LNCaP clone FGC (cell line): ENCODE measurements around the gene SMCR8.
"Not testable (repeated sequence)": the region's sequence is repeated elsewhere in the genome, so short reads cannot be mapped to it uniquely, and the experiment has no call there.

ENCODE experiments used
- DNase-seq: peaks from one replicate; pipeline ENCODE4 v3.0.0-alpha.2; 2011; ENCODE audit warnings: low read depth
- H3K4me3 ChIP-seq: 2 replicates; pipeline ENCODE4 v1.5.1; 2011; ENCODE audit warnings: mild to moderate bottlenecking, low read depth, low read length, control low read depth
- CTCF ChIP-seq: IDR thresholded peaks from 2 replicates; pipeline ENCODE4 v1.5.1; 2012; ENCODE audit warnings: mild to moderate bottlenecking; ENCODE audit not compliant: control insufficient read depth, insufficient read depth; ENCODE audit errors: extremely low read depth

The SMCR8 gene

GRCh38 chr17:18278867-18279266 is 36.2 kb upstream of the SMCR8 start:
- H3K4me3 ChIP-seq: no peak overlapping the region
- no peak for DNase-seq
- no peak for TF ChIP-seq CTCF

GRCh38 chr17:18280249-18280648 is 34.8 kb upstream of the SMCR8 start:
- H3K4me3 ChIP-seq: no peak overlapping the region
- no peak for TF ChIP-seq CTCF
- DNase-seq: no peak

GRCh38 chr17:18280766-18281371 is 34.2 kb upstream of the SMCR8 start:
- DNase-seq: no peak
- H3K4me3 ChIP-seq: no peak overlapping the region
- no peak for TF ChIP-seq CTCF

- H3K4me3 ChIP-seq: no peak overlapping the region
- TF ChIP-seq CTCF: no peak
- DNase-seq: no peak
Observed at GRCh38 chr17:18281788-18282187, 33.3 kb upstream of the SMCR8 start.

- TF ChIP-seq CTCF: no peak
- H3K4me3 ChIP-seq: no peak overlapping the region
- no peak for DNase-seq
Observed at GRCh38 chr17:18285296-18285695, 29.8 kb upstream of the SMCR8 start.

GRCh38 chr17:18291718-18292540 is 23.2 kb upstream of the SMCR8 start:
- no peak overlapping the region for H3K4me3 ChIP-seq
- no peak for TF ChIP-seq CTCF
- no peak for DNase-seq

- not testable (repeated sequence) for H3K4me3 ChIP-seq, DNase-seq
Observed at GRCh38 chr17:18298061-18298460, 17.0 kb upstream of the SMCR8 start.
